Superior temporal gyrus (tissue), 1 donor: ENCODE data around the gene SMYD4.

Experiments used
- DNase-seq: peaks from one replicate; pipeline ENCODE4 v3.0.0-alpha.2; 2016; ENCODE audit errors: extremely low spot score

The SMYD4 gene

DNA sequence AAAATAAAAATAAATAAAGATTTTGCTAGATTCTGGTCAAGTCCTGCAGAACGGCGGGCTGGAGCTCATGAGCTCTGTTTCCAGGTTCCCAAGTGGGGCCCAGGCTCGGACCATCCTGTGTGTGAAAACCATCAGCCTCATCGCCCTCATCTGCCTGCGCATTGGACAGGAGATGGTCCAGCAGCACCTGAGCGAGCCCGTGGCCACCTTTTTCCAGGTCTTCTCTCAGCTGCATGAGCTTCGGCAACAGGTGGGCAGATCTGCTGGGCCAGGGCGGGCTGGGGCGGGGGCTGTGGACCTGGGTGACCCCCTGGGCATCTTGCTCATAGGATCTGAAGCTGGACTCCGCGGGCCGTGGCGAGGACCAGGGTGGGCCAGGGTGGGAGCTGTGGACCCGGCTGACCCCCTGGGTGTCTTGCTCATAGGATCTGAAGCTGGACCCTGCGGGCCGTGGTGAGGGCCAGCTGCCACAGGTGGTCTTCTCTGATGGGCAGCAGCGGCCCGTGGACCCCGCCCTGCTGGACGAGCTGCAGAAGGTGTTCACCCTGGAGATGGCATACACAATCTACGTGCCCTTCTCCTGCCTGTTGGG, 97.4 kb downstream of the SMYD4 start:
- no peak for DNase-seq

DNA sequence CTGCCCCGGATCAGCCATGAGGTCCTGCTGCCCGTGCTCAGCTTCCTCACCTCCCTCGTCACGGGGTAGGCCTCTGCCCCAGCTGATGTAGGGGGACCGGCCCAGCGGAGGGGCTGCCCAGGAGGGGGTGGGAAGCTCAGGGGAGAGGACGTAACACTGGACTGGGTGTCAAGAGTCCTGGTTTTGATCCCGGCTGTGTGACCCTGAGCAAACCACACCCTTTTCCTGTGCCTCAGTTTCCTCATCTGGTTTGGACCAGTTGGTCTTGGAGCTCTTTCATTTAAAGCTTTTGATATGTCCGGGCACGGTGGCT, 98.6 kb downstream of the SMYD4 start:
- no peak for DNase-seq

DNA sequence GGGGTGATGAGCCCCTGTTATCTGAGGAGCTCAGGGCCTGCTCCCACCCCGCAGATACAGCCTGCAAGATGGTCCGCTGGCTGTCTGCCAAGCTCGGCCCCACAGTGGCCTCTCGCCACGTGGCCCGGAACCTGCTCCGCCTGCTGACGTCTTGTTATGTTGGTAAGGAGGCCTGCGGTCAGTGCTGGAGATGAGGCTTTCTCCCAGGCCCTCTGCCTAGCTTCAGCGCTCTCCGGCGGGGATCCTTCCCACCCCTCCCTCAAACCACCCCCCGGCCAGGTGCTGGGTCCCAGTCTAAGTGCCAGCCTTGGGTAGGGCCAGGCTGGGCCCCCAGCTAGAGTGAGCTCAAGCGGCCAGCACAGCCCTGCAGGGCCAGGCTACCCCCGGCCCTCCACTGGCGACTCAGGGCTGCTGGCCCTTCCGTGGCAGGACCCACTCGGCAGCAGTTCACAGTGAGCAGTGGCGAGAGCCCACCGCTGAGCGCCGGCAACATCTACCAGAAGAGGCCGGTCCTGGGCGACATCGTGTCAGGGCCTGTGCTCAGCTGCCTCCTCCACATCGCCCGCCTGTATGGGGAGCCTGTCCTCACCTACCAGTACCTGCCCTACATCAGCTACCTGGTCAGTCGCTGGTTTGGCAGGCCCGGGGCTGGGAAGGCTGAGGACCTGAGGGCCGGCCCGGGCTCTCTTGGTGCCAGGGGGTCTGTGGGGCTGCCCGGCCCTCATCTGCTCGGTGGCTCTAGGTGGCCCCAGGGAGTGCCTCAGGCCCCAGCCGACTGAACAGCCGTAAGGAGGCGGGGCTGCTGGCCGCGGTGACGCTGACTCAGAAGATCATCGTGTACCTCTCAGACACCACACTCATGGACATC, 99.1 kb downstream of the SMYD4 start:
- DNase-seq, result no peak

DNA sequence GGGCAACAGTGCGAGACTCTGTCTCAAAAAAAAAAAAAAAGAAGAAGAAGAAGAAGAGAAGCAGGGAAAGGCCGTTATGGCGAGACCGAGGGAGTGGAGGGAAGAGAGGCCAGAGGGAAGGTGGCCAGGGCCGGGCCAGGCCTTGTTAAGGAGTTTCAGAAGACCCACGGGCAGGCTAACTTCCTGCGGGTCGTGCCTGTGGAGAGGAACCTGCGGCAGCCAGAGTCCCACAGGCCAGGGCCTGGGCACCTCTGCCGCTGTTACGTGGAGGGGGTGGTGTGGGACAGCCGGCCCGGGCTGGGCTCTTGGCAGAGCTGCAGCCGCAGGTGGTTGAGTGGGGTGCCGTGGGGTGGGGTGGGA, 99.8 kb downstream of the SMYD4 start:
- DNase-seq, result no peak
